Measurements from ENCODE around the gene HOGA1.

DNA sequence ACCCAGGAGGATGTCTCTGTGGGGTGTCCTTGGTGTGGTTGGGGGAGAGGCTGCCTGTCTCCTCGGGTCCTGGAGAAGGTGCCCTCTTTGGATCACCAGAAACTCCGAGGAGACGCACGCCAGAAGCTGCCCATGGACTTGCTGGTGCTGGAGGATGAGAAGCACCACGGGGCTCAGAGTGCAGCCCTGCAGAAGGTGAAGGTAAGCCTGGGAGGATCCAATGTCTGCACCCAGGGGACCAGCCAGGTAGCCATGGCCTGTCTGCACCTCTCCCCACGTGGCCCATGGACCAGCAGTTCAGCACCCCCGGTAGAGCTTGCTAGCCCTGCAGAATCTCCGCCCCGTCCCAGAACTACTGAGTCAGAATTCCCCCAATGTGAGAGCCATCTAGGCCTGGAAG is 6.5 kb upstream of the HOGA1 start:
- no peak for TF ChIP-seq EZH2 (optimal IDR thresholded peaks at IDR 0.05; ENCODE audit: low read depth, low read length)
- TF ChIP-seq, protein P1, sequence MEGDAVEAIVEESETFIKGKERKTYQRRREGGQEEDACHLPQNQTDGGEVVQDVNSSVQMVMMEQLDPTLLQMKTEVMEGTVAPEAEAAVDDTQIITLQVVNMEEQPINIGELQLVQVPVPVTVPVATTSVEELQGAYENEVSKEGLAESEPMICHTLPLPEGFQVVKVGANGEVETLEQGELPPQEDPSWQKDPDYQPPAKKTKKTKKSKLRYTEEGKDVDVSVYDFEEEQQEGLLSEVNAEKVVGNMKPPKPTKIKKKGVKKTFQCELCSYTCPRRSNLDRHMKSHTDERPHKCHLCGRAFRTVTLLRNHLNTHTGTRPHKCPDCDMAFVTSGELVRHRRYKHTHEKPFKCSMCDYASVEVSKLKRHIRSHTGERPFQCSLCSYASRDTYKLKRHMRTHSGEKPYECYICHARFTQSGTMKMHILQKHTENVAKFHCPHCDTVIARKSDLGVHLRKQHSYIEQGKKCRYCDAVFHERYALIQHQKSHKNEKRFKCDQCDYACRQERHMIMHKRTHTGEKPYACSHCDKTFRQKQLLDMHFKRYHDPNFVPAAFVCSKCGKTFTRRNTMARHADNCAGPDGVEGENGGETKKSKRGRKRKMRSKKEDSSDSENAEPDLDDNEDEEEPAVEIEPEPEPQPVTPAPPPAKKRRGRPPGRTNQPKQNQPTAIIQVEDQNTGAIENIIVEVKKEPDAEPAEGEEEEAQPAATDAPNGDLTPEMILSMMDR (IDR thresholded peaks at IDR 0.05; ENCODE audit: low read length): no peak
